ENCODE measurements around the gene KIF17.

KIF17 gene

GRCh38 chr1:20645414-20645813, 72.4 kb downstream of the KIF17 start:
- no peak for TF ChIP-seq CTCF (IDR thresholded peaks at IDR 0.05; ENCODE audit: insufficient read depth, missing control alignments)
- FAIRE-seq (no peak), DNase-seq (ENCODE audit: insufficient read length, low spot score) (no peak)

DNA sequence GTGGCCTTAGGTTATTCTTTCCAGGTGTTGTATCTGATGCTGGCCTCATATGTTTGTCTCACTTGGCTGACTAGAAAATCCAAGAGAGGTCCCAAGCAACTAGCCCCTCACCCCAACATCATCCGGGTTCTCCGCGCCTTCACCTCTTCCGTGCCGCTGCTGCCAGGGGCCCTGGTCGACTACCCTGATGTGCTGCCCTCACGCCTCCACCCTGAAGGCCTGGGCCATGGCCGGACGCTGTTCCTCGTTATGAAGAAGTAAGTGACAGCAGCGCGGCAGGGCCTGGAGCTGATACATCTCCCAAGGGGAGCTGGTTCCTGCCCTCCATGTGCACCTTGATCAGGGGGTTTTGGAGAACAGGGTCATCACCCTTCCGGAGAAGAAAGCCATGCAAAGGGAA, 73.4 kb downstream of the KIF17 start:
- DNase-seq (ENCODE audit: insufficient read length, low spot score) (no peak), FAIRE-seq (no peak)
- TF ChIP-seq CTCF (IDR thresholded peaks at IDR 0.05; ENCODE audit: insufficient read depth, missing control alignments), result no peak

GRCh38 chr1:20643080-20643479, 74.7 kb downstream of the KIF17 start:
- no peak for TF ChIP-seq CTCF (IDR thresholded peaks at IDR 0.05; ENCODE audit: insufficient read depth, missing control alignments)
- FAIRE-seq (no peak), DNase-seq (ENCODE audit: insufficient read length, low spot score) (no peak)

GRCh38 chr1:20641975-20642374, 75.8 kb downstream of the KIF17 start:
- FAIRE-seq (no peak), DNase-seq (ENCODE audit: insufficient read length, low spot score) (no peak)
- no peak for TF ChIP-seq CTCF (IDR thresholded peaks at IDR 0.05; ENCODE audit: insufficient read depth, missing control alignments)

- FAIRE-seq (no peak), DNase-seq (ENCODE audit: insufficient read length, low spot score) (no peak)
- TF ChIP-seq CTCF (IDR thresholded peaks at IDR 0.05; ENCODE audit: insufficient read depth, missing control alignments), result peak; percentile 80
Observed at GRCh38 chr1:20640183-20640597, 77.6 kb downstream of the KIF17 start.

GRCh38 chr1:20636785-20637347, 80.9 kb downstream of the KIF17 start:
- DNase-seq (ENCODE audit: insufficient read length, low spot score) (no peak), FAIRE-seq (no peak)
- no peak for TF ChIP-seq CTCF (IDR thresholded peaks at IDR 0.05; ENCODE audit: insufficient read depth, missing control alignments)

- no peak for TF ChIP-seq CTCF (IDR thresholded peaks at IDR 0.05; ENCODE audit: insufficient read depth, missing control alignments)
- no peak for FAIRE-seq
- no peak for DNase-seq (ENCODE audit: insufficient read length, low spot score)
Observed at GRCh38 chr1:20634594-20635084, 83.2 kb downstream of the KIF17 start.
